ENCODE data around the gene PACRG.

Gene PACRG

DNA sequence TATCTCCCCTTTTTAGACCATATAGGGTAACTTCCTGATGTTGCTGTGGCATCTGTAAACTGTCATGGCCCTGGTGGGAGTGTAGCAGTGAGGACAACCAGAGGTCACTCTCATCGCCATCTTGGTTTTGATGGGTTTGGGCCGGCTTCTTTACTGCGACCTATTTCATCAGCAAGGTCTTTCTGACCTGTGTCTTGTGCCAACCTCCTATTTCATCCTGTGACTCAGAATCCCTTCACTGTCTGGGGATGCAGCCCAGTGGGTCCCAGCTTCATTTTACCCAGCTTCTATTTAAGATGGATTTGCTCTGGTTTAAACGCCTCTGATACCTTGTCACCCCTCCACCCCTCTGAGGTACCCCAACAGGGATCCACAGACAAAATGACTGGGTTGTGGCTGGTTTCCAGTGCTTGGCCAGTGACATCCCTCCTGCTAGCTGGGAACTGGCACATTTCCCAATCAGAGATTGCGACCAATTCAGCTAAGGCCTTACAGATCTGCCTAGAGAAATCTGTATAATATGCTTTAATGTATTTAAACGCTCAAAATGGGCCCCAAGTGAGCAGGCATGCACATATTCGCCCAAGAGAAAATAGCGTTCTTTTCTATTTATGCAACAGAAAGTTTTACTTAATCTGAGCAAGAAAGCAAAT is 371.2 kb downstream of the PACRG start:
- DNase-seq, result no peak

DNA sequence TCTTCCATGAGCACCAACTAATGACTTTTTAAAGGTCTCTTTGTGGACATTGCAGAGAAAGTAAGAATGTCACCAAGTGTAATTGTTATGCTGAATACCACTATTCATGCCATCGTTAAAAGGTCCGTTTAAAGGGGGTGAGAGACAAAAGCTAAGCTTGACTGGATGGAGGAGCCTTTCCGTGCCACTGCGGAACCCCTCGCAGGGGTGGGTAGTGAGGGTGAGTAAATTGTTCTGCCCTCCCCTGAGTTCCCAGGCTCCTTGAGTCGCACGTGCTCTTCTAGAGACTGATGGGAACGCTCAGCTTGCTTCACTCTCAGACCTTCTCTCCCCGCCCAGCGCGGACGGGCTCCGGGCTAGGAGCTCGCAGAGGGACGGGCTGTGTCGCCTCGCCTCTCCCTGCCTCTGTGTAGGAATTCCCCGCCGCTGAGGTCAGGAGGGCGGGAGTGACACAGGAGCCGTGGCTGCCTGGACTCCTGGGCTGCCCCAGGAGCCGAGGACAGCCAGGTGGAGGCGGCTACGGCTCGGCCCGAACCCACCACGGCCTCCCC is 371.9 kb downstream of the PACRG start:
- no peak for DNase-seq

DNA sequence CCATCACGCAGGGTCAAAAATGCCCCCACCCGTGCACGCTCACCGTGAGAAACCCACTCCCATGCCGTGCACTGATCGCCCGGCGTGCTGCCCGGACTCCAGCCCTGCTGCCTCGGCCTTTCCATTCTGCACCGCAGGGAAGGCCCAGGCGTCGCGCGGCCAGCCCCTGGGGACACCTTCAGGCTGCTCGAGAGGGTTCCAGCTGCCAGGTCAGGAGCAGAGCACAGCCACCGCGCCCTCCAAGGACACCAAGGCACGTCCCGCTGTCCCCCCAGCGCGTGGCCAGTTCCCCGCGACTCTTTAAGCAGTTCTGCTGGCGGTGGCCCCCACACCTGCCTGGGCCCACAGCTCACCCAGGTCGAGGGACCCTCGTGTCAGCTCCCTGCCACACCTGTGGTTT is 372.5 kb downstream of the PACRG start:
- no peak for DNase-seq

DNA sequence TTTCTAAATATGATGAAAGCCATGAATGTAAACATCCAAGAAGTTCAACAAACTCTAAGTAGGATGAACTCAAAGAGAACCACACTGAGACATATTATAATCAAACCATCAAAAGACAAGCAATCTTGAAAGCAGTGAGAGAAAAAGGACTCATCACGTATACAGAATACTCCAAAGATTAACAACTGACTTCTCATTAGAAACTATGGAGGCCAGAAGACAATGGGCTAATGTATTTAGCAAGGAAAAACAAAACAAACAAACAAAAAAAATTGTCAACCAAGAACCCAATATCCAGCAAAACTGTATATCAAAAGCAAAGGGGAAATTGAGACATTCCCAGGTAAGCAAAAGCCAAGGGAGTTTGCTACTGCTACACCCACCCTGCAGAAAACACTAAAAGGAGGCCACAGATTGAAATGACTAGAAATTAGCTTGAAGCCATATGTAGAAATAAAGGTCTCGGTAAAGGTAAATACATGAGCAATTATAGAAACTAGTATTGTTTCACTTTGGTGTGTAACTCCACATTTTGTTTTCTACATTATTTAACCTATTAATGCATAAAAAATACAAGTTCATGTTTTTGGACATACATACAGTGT is 385.7 kb downstream of the PACRG start:
- DNase-seq, result peak; percentile 3

DNA sequence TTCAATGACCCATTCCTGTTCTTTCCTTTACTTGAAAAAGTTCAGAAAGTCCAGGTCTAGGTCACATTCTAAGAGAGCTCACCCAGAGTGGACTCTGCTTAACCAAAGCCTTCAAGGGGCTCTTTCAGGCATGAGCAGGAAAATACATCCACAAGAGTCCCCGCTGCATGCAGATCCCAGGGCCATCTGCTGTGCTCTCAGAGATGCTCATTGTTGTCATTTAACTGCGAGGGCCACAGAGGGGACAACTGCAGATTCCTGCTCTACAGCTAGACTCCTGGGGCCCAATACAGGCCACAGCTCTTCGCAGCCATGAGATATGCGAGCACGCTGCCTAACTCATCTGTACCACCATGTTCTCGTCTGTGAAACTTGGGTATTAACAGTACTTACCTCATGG is 391.2 kb downstream of the PACRG start:
- DNase-seq, result no peak

DNA sequence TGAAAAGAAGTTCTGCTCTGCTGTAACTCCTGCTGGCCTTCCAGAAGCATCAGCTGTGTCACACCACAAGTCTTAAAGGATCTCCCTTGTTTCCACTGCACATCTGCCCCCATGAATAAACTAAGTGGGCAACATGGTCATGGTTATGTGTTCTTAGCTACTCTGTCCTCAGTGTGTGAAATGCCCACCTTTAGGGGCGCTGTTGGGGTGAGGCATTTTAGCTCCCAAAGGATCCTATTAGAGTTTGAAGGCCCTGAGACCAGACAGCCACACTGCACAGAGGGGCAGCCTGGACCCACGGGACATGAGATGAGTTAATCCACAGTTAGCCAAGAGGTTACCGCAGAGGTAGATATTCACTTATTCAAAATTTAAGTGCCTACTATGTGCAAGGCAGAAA is 392.4 kb downstream of the PACRG start:
- DNase-seq, result no peak

DNA sequence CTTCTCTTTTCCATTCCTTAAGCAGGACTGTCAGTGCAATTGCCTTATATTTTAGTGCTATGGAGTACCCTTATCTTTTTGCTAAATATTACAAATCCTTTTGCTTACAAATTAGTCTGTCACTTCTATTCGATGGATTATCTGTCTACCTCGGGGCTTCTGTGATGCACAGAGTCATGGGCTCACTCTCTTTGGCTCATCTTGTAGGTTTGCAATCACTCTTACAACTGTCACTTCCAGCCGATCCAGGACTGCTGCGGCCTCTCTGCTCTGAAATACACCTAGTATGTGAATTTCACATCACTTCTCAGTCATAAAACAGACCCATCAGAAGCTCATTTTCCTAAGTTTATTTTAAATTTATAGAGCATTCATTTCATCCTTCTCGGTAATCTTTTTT is 393.5 kb downstream of the PACRG start:
- no peak for DNase-seq

DNA sequence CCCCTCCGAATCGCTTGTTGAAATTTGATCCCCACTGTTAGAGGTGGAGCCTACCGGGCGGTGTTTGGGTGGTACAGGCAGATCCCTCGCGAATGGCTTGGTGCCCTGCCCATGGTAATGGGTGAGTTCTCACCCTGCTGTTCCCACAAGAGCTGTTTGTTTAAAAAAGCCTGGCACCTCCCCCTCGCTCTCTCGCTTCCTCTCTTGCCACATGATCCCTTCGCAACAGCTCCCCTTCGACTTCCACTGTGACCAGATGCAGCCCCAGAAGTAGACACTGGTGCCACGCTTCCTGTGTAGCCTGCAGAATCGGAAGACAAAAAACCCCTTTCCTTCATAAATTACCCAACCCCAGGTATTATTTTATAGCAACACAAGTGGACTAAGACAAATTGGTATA is 394.6 kb downstream of the PACRG start:
- peak; percentile 32 for DNase-seq

DNA sequence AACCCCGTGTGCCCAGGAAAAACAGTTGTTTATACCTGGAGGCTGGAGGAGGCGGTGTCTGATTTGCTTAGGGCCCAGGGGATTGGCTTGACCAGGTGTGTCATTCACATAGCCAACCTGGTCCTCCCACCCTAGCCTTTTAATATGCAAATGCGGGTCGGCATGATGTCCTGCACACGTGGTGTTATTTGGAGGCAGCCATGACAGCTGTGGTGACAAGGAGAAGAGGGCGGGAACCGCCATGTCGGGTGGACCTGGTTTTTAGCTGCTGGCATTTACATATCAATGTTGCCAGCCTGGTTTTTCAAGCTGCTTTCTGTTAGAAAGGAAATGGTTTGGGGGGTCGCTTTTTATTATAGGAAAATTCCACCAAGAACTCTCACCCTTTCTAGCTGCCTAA is 395.3 kb downstream of the PACRG start:
- DNase-seq, result no peak

DNA sequence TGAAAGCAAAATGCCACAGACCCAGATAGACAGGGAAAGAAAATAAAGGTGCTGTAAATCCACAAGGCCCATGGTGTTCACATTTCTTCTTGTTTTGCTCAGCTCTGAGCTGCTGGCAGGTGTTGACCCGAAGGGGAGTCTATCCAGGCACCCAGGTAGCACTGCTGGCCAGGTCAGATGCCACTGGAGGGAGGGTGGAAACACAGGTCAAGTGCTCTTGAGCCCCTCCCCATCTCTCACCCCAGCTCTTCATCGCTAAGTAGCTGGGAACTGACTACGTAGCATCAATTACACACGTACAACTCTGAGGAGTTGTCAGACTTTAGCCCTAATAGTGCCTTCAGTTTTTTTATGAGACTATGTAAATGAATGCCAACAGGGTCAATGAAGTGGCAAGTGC is 399.0 kb downstream of the PACRG start:
- no peak for DNase-seq

DNA sequence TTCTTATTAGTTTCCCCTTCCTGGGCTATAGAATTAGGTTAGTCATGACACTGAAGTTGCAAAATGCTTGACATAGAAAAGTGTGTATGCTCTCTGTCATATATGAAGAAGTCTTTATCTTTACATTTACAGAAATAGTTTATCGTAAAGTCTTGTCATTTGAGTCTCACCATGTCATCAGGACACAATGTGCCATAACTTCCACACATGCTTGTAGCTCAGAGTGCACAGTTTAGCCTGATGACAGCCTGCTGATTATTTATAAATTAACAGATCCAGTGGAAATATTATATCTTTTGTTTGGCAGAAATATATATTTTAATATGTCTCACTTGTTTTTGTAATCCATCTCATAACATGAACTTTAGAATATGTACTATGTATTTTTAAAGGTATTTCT is 399.8 kb downstream of the PACRG start:
- DNase-seq, result no peak

DNA sequence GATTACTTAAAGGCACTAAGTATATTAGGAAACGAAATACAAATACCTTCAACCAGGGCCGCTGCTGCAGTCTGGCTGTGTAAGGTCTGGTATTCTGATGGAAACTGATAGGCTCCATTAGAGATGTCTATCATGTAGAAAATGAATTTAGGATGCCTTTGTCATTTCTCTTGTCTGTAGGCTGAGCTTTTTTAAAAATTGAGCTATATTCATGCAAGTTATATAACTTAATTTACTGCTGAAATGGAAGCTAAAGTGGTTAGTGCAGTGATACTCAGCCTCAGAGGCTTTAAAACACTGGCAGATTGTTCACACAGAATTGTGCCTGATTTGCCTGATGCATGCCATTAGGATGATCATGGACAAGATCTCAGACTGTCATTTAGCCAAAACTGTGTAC is 400.6 kb downstream of the PACRG start:
- no peak for DNase-seq

DNA sequence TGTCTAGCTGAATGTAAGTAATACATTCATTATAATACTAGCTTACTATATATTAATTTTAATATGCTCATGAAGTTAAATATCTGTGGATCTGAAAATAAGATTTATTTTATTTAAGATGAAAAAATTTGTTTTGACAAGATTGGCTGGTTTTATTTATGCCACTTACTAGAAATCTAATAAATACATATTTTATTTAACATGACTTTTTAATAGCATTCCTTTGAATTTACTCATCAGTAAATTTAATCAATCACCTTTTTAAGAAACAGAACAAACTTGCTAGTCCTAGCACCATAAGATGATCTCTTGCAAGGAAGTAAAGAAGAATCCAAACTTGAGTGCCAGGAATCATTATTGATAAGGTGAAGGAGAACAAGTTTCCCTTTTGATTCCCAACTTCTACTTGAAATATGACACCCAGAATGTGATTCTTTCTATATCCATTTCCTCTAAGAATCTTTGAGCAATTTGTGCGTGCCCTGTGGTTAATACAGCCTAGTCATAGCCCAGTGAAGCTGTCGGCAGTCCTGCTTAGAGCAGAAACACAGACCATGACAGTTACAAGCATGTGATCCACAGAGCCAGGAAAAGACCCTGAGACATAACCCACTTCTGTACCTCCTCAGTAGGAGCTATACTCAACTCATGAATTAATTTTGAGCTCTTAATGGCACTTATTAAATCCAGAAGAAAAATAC is 404.4 kb downstream of the PACRG start:
- DNase-seq, result no peak

DNA sequence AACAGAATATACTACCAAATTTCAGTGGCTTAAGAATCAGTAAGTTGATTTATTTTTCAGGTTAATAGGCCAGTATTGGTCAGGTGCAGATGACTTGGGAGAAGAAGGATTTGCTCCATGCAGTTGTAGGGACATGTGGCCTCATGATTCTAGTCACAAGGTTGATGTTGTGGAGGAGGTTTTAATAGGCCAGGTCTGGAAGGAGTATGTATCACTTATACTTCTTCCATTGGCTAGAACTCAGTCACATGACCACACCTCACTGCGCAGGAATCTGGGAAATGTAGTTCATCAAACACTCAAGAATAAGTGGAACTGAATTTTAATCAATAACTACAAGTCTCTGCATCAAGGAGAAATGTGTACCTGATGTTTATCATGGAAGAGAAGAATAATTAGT is 405.2 kb downstream of the PACRG start:
- no peak for DNase-seq

DNA sequence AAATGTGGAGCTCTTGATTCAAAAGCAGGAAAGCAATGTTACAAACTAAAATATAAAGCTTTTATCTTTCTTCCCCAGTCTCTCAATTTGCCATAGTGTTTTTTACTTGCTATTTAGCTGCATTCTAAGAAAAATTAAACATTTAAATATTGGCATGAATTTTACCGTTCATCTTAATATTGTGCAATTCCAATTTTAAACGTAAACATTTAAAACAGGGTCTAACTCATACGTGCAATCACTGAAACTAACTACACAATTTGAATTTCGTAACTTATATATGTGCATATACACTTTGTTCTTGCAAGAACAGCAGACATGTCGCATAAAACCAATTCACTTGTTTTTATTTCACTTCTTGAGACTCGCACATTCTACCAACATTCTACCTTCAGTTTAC is 405.9 kb downstream of the PACRG start:
- DNase-seq, result no peak

DNA sequence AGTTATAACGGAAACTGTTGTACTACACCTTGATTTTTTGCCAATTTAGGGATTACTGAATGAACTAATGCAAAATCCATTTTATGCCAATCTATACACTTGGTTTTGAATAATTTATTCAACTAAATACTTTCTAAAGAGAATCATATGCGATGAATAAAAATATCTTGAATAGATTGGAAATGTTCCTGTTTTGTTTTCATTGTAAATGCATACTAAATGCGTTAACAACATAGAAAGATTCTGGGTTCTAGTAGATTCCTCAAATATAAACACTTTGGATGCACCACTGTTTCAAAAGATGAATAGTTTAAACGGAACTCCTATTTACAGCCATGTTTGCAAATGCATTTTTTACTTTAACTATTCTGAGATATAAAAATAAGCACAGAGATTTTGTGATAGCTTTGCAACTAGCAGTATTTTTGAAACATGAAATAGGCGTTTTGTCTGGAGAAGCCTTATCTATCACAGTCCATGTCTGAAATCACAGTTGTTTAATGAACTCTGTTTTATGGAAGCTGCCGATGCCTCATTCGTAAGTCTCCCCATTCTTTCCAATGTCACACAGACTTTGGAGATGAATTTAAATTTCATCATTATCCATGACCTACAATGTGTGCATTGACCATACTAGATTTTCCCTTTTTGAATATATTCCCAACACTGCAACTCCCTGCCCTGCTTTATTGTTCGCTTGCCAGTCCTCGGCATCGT is 409.1 kb downstream of the PACRG start:
- no peak for DNase-seq

DNA sequence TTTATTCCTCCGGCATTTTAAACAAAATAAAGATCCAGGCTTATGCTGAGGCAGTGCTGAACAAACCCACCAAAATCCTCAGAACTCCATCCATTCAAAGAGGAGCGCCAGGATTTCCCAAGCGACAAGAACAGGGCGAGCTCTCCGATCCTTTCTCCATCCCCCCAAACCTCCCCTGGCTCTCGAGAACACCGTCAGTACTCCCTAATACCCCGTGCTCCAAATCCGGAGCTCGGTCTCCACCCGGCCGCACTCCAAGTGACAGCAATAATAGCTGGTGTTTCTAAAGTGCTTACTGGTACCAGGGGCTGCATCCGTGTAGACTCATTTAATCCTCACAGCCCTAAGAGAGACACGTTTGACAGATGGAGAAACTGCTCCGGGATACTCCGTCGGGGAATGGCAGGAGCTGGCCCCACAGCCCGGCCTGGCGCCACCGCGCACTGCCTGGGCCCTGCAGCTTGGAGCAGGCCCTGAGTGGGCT is 409.7 kb downstream of the PACRG start:
- DNase-seq, result no peak

DNA sequence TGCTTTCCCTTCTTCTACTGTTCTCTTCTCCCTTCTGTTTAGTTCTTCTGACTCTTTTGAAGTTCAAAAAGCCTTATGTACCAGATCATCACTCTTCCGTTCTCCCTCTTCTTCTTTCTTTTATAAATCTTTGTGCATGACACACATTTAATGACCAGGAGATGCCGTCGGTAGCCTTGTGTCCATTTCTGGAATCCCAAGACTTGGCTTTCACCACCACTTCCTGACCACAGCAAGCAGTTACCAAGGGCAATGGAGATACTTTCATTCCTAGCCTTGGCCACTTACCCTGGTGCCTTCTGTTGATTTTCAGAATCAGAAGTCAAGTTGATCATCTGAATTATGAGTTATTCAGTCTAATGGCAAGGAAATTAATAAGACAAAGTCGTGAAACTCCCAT is 418.3 kb downstream of the PACRG start:
- no peak for DNase-seq

DNA sequence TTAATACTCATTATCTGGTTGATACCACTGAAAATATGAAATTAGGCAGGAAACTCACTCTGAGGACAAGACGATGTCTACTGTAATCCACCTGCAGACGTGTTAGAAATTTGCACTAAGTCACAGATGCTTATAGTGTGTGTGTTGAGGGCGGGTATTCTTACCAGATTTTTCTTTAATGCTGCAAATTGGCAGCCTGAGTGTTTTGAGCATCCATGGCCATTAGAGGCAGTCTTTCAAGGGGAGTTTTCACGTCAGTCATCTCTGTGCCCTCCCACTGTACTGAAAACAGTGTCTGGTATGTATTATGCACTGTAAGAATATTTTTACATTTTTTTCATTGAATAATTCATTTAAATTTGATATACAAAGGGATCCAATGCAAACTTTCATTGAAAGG is 420.2 kb downstream of the PACRG start:
- DNase-seq, result no peak

DNA sequence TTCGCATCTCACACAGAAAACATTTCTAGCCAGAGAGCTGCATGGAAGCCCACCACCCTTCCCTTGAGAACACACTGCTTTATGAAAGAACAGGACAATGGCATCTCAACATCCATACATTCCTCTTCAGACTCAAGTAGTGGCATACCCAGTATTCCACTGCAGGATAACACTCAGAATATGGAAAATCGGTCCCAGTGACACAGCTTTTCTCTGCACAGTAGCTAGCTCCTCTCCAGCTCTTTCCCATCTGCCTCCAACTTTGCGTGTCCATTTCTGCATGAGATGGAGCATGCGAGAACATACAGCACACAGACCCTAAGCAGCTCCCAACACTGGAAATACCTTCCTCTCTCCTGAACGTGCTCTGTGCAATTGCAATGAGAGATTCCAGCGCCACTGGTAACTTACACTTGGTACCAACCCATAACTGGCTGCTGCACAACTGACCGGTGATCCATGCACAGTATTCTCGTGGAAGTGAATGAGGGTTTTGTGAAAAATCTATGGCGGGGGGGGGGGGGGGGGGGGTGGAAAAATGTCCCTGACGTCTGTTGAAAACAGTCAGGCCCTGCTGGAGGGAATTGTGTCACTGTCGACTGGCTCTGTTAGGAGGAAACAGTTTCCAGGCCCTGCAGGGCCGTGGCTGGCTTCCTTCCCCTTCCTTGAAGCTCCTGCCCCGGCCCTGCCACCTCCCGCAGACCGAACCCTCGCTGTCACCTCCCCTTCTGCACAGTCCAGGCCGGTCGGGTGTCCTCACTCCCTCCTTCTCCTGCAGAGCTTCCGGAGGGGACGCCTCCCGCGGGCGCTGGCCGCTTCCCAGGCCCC is 420.9 kb downstream of the PACRG start:
- DNase-seq, result no peak

DNA sequence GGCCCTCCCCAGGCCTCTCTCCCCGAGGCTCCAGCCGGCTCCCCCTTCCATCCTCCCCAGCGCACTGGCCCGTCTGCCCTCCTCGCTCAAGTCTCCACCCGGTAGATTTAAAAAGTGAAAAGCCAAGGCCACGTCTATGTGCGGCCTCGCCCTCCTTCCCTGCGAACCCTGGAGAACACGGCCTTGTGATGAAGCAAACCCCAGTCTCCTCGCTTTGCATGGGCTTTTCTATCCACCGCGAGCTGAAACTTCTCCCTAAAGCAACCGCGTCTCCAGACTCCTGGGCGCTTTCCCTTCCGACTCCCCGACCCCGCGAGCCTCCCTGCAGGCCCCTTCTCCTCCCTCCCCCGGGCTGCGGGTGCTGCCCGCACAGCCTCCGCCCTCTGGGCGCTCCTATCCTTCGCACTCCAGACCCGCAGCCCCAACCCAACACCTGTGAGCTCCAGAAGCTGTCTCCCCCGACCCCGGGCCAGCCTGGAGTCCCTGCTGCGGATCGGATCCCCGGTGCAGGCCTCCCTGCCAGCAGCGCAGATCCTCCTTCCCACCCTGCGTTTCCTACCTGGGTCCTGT is 421.6 kb downstream of the PACRG start:
- no peak for DNase-seq

DNA sequence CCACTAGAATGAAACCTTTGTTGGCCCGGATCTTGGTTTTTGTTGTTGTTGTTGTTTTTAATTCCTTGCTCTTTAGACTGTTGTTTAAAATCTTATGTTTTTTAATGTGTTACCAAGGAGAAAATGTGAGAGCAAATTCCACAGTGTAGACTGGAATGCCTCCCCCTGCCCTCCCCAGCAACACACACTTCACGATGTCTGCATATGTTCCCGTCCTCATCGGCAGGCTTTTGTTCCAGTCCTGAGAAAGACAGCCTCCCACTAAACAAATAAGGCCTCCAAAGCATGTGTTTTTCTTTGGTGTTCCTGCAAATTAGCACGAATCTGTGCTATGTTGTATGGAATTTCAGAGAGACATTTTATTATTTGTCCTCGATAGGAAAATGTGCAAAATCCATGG is 423.4 kb downstream of the PACRG start:
- DNase-seq, result no peak

All from NCI-H2171 (cell line).